Thyroid gland (tissue), 4 donors: ENCODE data around the gene SPTB.

Experiments
- POLR2A ChIP-seq, 2 donors: fragments of 450-650 bp; IDR thresholded peaks; one replicate each; pipeline ENCODE4 v1.6.1; 2017; ENCODE audit warnings: antibody characterized with exemption in 2 of 2, mild to moderate bottlenecking in 2 of 2, moderate library complexity in 1 of 2
- TF ChIP-seq, protein P1 (sequence below), 6 experiments: fragments of 200-600 bp in 3 of 6; fragments of 450-650 bp in 3 of 6; sonication (generic) in 3 of 6; IDR thresholded peaks; one replicate each; pipeline ENCODE4 v1.5.1; 2016 to 2019; ENCODE audit warnings: antibody characterized with exemption in 6 of 6, mild to moderate bottlenecking in 2 of 6, inconsistent platforms in 1 of 6, moderate library complexity in 1 of 6

DNA sequence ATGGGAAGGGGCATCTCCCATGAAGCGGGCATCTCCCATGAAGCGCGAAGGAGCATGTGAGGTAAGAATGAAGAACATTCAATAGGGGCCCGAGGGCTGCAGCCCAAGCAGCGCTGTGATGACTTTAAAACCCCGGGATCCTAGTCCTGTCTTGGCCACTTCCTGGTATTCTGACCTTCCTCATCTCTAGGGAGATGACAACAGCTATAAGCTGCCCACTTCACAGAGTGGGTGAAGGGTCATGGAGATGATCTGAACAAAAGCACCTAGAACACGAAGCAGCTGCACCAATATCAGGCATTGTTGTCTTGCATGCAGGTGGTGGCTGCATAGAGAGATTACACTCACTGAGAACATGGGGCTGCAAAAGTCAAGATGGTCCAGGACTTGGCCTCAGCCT lies 64.5 kb downstream of the SPTB start:
- TF ChIP-seq, protein P1, sequence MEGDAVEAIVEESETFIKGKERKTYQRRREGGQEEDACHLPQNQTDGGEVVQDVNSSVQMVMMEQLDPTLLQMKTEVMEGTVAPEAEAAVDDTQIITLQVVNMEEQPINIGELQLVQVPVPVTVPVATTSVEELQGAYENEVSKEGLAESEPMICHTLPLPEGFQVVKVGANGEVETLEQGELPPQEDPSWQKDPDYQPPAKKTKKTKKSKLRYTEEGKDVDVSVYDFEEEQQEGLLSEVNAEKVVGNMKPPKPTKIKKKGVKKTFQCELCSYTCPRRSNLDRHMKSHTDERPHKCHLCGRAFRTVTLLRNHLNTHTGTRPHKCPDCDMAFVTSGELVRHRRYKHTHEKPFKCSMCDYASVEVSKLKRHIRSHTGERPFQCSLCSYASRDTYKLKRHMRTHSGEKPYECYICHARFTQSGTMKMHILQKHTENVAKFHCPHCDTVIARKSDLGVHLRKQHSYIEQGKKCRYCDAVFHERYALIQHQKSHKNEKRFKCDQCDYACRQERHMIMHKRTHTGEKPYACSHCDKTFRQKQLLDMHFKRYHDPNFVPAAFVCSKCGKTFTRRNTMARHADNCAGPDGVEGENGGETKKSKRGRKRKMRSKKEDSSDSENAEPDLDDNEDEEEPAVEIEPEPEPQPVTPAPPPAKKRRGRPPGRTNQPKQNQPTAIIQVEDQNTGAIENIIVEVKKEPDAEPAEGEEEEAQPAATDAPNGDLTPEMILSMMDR (IDR thresholded peaks at IDR 0.05) = no peak
- TF ChIP-seq POLR2A (IDR thresholded peaks at IDR 0.05) = no peak
